Right atrium auricular region (tissue), 2 donors: Measurements from ENCODE around the gene HOXB8. TPM values are rescaled to one million over a fixed set of nuclear protein-coding genes. Genes with fewer than 3 reads are reported as not detected.

ENCODE experiments used
- DNase-seq: peaks from one replicate; pipeline ENCODE4 v3.0.0-alpha.2; 2019; ENCODE audit warnings: low spot score
- H3K27ac ChIP-seq, 2 donors: fragments of 200-600 bp; sonication (generic); 1 replicate in 1 of 2; 2 replicates in 1 of 2; pipeline ENCODE4 v1.5.1; 2016 to 2019
- H3K27me3 ChIP-seq, 2 donors: fragments of 200-600 bp; sonication (generic); one replicate each; pipeline versions ENCODE4 v1.5.1 to v1.6.0; 2017 to 2019
- H3K36me3 ChIP-seq: fragments of 200-600 bp; sonication (generic); one replicate; pipeline ENCODE4 v1.5.1; 2016
- H3K4me1 ChIP-seq, 2 donors: fragments of 200-600 bp; sonication (generic); one replicate each; pipeline versions ENCODE4 v1.5.1 to v1.6.0; 2017 to 2019
- H3K4me3 ChIP-seq, 2 donors: fragments of 200-600 bp; sonication (generic); 1 replicate in 1 of 2; 2 replicates in 1 of 2; pipeline ENCODE4 v1.5.1; 2017 to 2019; ENCODE audit warnings: mild to moderate bottlenecking in 1 of 2, moderate library complexity in 1 of 2
- H3K9me3 ChIP-seq, 2 donors: fragments of 200-600 bp; sonication (generic); one replicate each; pipeline ENCODE4 v1.5.1; 2019
- total RNA-seq, 2 donors: library from RNA; depleted of rRNA; stranded (reverse); fragments of >200 nt; gene quantifications; one replicate each; pipeline ENCODE4 v1.1.0, GENCODE V29; 2016
- TF ChIP-seq, protein P1 (sequence below), 2 donors: fragments of 200-600 bp; sonication (generic); IDR thresholded peaks; one replicate each; pipeline ENCODE4 v1.5.1; 2019; ENCODE audit warnings: antibody characterized with exemption in 2 of 2

Gene HOXB8
- total RNA-seq, 2 donors from 2014 or later, result not detected

GRCh38 chr17:48588074-48588415 is 27.0 kb downstream of the HOXB8 start:
- Histone ChIP-seq H3K27me3 (peaks cover 23 to 37% of the 10 kb centered on the region in 2 donors), H3K27ac (no peak overlapping the region), H3K4me3 (no peak overlapping the region), H3K4me1 (peaks cover 0 to 36% of the 10 kb centered on the region in 2 donors), H3K9me3 (no peaks in the 10 kb centered on the region), H3K36me3 (no peaks in the 10 kb centered on the region)
- TF ChIP-seq, protein P1, sequence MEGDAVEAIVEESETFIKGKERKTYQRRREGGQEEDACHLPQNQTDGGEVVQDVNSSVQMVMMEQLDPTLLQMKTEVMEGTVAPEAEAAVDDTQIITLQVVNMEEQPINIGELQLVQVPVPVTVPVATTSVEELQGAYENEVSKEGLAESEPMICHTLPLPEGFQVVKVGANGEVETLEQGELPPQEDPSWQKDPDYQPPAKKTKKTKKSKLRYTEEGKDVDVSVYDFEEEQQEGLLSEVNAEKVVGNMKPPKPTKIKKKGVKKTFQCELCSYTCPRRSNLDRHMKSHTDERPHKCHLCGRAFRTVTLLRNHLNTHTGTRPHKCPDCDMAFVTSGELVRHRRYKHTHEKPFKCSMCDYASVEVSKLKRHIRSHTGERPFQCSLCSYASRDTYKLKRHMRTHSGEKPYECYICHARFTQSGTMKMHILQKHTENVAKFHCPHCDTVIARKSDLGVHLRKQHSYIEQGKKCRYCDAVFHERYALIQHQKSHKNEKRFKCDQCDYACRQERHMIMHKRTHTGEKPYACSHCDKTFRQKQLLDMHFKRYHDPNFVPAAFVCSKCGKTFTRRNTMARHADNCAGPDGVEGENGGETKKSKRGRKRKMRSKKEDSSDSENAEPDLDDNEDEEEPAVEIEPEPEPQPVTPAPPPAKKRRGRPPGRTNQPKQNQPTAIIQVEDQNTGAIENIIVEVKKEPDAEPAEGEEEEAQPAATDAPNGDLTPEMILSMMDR (IDR thresholded peaks at IDR 0.05), result no peak
- no peak for DNase-seq

GRCh38 chr17:48587276-48588073 is 27.6 kb downstream of the HOXB8 start:
- no peaks in the 10 kb centered on the region for H3K9me3 ChIP-seq
- no peak overlapping the region for H3K4me3 ChIP-seq
- H3K36me3 ChIP-seq, result no peaks in the 10 kb centered on the region
- TF ChIP-seq, protein P1 (IDR thresholded peaks at IDR 0.05), result no peak
- DNase-seq, result no peak
- H3K27ac ChIP-seq, result no peak overlapping the region
- H3K27me3 ChIP-seq, result peaks cover 27 to 39% of the 10 kb centered on the region in 2 donors
- H3K4me1 ChIP-seq, result peaks cover 0 to 31% of the 10 kb centered on the region in 2 donors

- Histone ChIP-seq H3K36me3 (no peaks in the 10 kb centered on the region), H3K4me1 (peaks cover 0 to 34% of the 10 kb centered on the region in 2 donors), H3K4me3 (peak overlapping the region in 1 of 2 donors; percentile 57), H3K27me3 (peaks cover 29 to 44% of the 10 kb centered on the region in 2 donors), H3K27ac (peak overlapping the region; percentile 45 to 53), H3K9me3 (no peaks in the 10 kb centered on the region)
- TF ChIP-seq, protein P1 (IDR thresholded peaks at IDR 0.05), result no peak
- no peak for DNase-seq
These were observed 28.5 kb downstream of the HOXB8 start for GRCh38 chr17:48586355-48587258.

DNA sequence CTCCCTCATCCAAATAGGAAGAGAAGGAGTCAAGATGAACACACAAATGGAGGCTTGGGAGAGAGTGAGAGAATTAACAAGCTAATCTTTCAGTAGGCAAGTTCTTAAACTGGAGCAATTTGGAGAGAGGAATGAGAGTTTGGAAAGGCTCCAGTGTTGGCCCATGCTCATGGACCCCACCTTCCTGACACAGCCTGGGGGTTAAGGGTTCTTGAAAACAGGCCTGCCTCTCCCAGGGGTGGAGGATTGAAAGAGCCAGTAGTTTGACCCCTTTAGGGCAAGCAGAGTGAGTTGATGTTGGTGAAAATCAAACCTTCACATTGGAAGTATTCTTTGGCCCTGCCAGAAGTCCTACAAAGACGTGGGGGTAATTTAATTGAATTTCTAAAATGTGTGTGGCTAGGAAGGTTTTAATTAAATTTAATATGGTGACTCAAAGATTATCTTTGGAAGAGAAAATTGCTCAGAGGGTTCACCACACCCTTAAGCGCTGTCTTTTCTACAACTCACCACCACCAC is 30.8 kb downstream of the HOXB8 start:
- TF ChIP-seq, protein P1 (IDR thresholded peaks at IDR 0.05), result no peak
- DNase-seq, result no peak
- Histone ChIP-seq H3K27ac (no peak overlapping the region), H3K4me1 (peaks cover 0 to 35% of the 10 kb centered on the region in 2 donors), H3K4me3 (no peak overlapping the region), H3K9me3 (no peaks in the 10 kb centered on the region), H3K27me3 (peaks cover 42 to 51% of the 10 kb centered on the region in 2 donors), H3K36me3 (no peaks in the 10 kb centered on the region)

DNA sequence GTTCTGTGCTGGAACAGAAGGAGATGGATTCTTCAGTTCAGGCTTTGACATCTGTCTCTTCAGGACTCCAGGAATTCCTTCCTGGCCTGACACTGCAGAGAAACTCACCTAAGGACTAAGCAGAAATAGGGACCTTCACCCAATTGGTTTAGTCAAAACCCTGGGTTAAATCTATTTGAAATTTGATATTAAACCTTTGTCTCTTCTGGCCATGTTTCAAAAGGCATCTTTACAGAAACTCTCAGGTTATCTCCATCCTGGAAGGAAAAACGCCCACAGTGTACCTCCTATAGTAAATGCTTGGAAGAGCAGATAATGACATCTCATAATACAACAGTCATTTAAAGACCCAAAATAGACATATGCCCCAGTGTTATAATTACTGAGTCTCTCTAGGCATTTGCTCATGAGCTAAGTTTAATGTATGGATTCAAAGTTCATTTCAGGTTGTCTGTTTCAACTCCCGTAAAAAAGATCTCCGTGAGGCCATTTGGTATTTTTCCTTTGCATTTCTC is 31.3 kb downstream of the HOXB8 start:
- peaks cover 47 to 56% of the 10 kb centered on the region in 2 donors for H3K27me3 ChIP-seq

More for the DNA sequence above, 31.3 kb downstream of the HOXB8 start:
- Histone ChIP-seq H3K4me1 (peaks cover 0 to 35% of the 10 kb centered on the region in 2 donors), H3K27ac (no peak overlapping the region), H3K9me3 (no peaks in the 10 kb centered on the region), H3K4me3 (no peak overlapping the region), H3K36me3 (no peaks in the 10 kb centered on the region)
- DNase-seq, result no peak
- TF ChIP-seq, protein P1 (IDR thresholded peaks at IDR 0.05), result no peak
